ENCODE measurements around the gene NOA1.
"Not testable (repeated sequence)": the region's sequence is repeated elsewhere in the genome, so short reads cannot be mapped to it uniquely, and the experiment has no call there.

The NOA1 gene

GRCh38 chr4:56940971-56941370, 36.4 kb downstream of the NOA1 start:
- H3K27ac ChIP-seq (ENCODE audit: low read depth, low read length) = no peak overlapping the region
- no peak overlapping the region for H3K4me3 ChIP-seq (ENCODE audit: insufficient read depth, low read length, poor library complexity, severe bottlenecking)
- no peaks in the 10 kb centered on the region for H3K79me2 ChIP-seq (ENCODE audit: insufficient read depth, low read length)
- TF ChIP-seq, protein P1, sequence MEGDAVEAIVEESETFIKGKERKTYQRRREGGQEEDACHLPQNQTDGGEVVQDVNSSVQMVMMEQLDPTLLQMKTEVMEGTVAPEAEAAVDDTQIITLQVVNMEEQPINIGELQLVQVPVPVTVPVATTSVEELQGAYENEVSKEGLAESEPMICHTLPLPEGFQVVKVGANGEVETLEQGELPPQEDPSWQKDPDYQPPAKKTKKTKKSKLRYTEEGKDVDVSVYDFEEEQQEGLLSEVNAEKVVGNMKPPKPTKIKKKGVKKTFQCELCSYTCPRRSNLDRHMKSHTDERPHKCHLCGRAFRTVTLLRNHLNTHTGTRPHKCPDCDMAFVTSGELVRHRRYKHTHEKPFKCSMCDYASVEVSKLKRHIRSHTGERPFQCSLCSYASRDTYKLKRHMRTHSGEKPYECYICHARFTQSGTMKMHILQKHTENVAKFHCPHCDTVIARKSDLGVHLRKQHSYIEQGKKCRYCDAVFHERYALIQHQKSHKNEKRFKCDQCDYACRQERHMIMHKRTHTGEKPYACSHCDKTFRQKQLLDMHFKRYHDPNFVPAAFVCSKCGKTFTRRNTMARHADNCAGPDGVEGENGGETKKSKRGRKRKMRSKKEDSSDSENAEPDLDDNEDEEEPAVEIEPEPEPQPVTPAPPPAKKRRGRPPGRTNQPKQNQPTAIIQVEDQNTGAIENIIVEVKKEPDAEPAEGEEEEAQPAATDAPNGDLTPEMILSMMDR (IDR thresholded peaks at IDR 0.05; ENCODE audit: insufficient read depth, low read length, poor library complexity, severe bottlenecking) = no peak
- no peak for TF ChIP-seq EZH2phosphoT487 (conservative IDR thresholded peaks at IDR 0.05; ENCODE audit: low read length)
- no peak overlapping the region for H3K9ac ChIP-seq (ENCODE audit: low read length)
- no peak overlapping the region for H2AFZ ChIP-seq (ENCODE audit: low read depth, low read length, severe bottlenecking)
- no peaks in the 10 kb centered on the region for H3K36me3 ChIP-seq (ENCODE audit: low read length)
- no peaks in the 10 kb centered on the region for H3K9me2 ChIP-seq (replicated peaks; ENCODE audit: insufficient read depth, low read length)
- no peaks in the 10 kb centered on the region for H3K27me3 ChIP-seq (ENCODE audit: low read length)
- no peaks in the 10 kb centered on the region for H4K20me1 ChIP-seq (ENCODE audit: low read depth, low read length)
- no peaks in the 10 kb centered on the region for H3F3A ChIP-seq (ENCODE audit: insufficient read depth)
- no peaks in the 10 kb centered on the region for H3K9me3 ChIP-seq (ENCODE audit: insufficient read depth, low read length)
- no peak overlapping the region for H3K4me2 ChIP-seq (ENCODE audit: low read depth, low read length, poor library complexity, severe bottlenecking)

DNA sequence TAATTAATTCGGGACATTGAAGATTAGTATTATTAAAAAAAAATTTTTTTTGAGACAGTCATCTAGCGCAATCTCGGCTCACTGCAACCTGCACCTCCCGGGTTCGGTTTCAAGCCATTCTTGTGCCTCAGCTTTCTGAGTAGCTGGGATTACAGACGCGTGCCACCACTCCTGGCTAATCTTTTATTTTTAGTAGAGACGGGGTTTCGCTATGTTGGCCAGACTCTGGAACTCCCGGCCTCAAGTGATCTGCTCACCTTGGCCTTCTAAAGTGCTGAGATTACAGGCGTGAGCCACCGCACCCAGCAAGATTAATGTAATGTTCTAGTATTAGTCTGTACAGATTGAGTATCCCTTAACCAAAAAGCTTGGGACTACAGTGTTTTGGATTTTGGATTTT, 37.0 kb downstream of the NOA1 start:
- H3K9me2 ChIP-seq (replicated peaks; ENCODE audit: insufficient read depth, low read length) = no peaks in the 10 kb centered on the region
- H3K79me2 ChIP-seq (ENCODE audit: insufficient read depth, low read length) = no peaks in the 10 kb centered on the region
- no peaks in the 10 kb centered on the region for H4K20me1 ChIP-seq (ENCODE audit: low read depth, low read length)
- H3K4me3 ChIP-seq (ENCODE audit: insufficient read depth, low read length, poor library complexity, severe bottlenecking) = no peak overlapping the region
- no peaks in the 10 kb centered on the region for H3K27me3 ChIP-seq (ENCODE audit: low read length)
- H2AFZ ChIP-seq (ENCODE audit: low read depth, low read length, severe bottlenecking) = no peak overlapping the region
- H3K9me3 ChIP-seq (ENCODE audit: insufficient read depth, low read length) = no peaks in the 10 kb centered on the region
- no peaks in the 10 kb centered on the region for H3F3A ChIP-seq (ENCODE audit: insufficient read depth)
- TF ChIP-seq, protein P1 (IDR thresholded peaks at IDR 0.05; ENCODE audit: insufficient read depth, low read length, poor library complexity, severe bottlenecking) = no peak
- no peak for TF ChIP-seq EZH2phosphoT487 (conservative IDR thresholded peaks at IDR 0.05; ENCODE audit: low read length)
- H3K36me3 ChIP-seq (ENCODE audit: low read length) = no peaks in the 10 kb centered on the region
- H3K4me2 ChIP-seq (ENCODE audit: low read depth, low read length, poor library complexity, severe bottlenecking) = no peak overlapping the region
- H3K27ac ChIP-seq (ENCODE audit: low read depth, low read length) = no peak overlapping the region
- H3K9ac ChIP-seq (ENCODE audit: low read length) = no peak overlapping the region

GRCh38 chr4:56939826-56940225, 37.6 kb downstream of the NOA1 start:
- H3K36me3 ChIP-seq (ENCODE audit: low read length); H3K9me2 ChIP-seq (replicated peaks; ENCODE audit: insufficient read depth, low read length); H3K4me3 ChIP-seq (ENCODE audit: insufficient read depth, low read length, poor library complexity, severe bottlenecking); H3K27ac ChIP-seq (ENCODE audit: low read depth, low read length); H3K9ac ChIP-seq (ENCODE audit: low read length); H3K27me3 ChIP-seq (ENCODE audit: low read length); H2AFZ ChIP-seq (ENCODE audit: low read depth, low read length, severe bottlenecking); H3K79me2 ChIP-seq (ENCODE audit: insufficient read depth, low read length); H3K9me3 ChIP-seq (ENCODE audit: insufficient read depth, low read length); H4K20me1 ChIP-seq (ENCODE audit: low read depth, low read length); H3F3A ChIP-seq (ENCODE audit: insufficient read depth); H3K4me2 ChIP-seq (ENCODE audit: low read depth, low read length, poor library complexity, severe bottlenecking): not testable (repeated sequence)

GRCh38 chr4:56937262-56937661, 40.1 kb downstream of the NOA1 start:
- no peaks in the 10 kb centered on the region for H3K27me3 ChIP-seq (ENCODE audit: low read length)
- no peak overlapping the region for H3K9ac ChIP-seq (ENCODE audit: low read length)
- no peak overlapping the region for H3K4me3 ChIP-seq (ENCODE audit: insufficient read depth, low read length, poor library complexity, severe bottlenecking)
- H3K36me3 ChIP-seq (ENCODE audit: low read length) = no peaks in the 10 kb centered on the region
- no peak overlapping the region for H3K4me2 ChIP-seq (ENCODE audit: low read depth, low read length, poor library complexity, severe bottlenecking)
- no peak overlapping the region for H2AFZ ChIP-seq (ENCODE audit: low read depth, low read length, severe bottlenecking)
- no peaks in the 10 kb centered on the region for H3K9me3 ChIP-seq (ENCODE audit: insufficient read depth, low read length)
- H3F3A ChIP-seq (ENCODE audit: insufficient read depth) = no peaks in the 10 kb centered on the region
- H3K27ac ChIP-seq (ENCODE audit: low read depth, low read length) = no peak overlapping the region
- TF ChIP-seq, protein P1 (IDR thresholded peaks at IDR 0.05; ENCODE audit: insufficient read depth, low read length, poor library complexity, severe bottlenecking) = no peak
- no peak for TF ChIP-seq EZH2phosphoT487 (conservative IDR thresholded peaks at IDR 0.05; ENCODE audit: low read length)
- no peaks in the 10 kb centered on the region for H4K20me1 ChIP-seq (ENCODE audit: low read depth, low read length)
- H3K9me2 ChIP-seq (replicated peaks; ENCODE audit: insufficient read depth, low read length) = no peaks in the 10 kb centered on the region
- H3K79me2 ChIP-seq (ENCODE audit: insufficient read depth, low read length) = no peaks in the 10 kb centered on the region
